ENCODE results near the gene PATL2. TPM values are rescaled to one million over a fixed set of nuclear protein-coding genes. Genes with fewer than 3 reads are reported as not detected.

The PATL2 gene
- total RNA-seq, 2 experiments from 2014 or later, result 17.4 to 21.9 TPM

- Histone ChIP-seq H3K4me3 (ENCODE audit: low read length) (no peak overlapping the region), H3K9me3 (ENCODE audit: control insufficient read depth in 1 of 2, insufficient read depth in 1 of 2, low read length in 2 of 2) (no peaks in the 10 kb centered on the region), H3K4me1 (ENCODE audit: insufficient read depth, low read length) (peaks cover 3% of the 10 kb centered on the region), H3K27me3 (ENCODE audit: control insufficient read depth in 1 of 2, insufficient read depth in 2 of 2, low read length in 2 of 2) (no peaks in the 10 kb centered on the region), H3K36me3 (ENCODE audit: insufficient read depth, low read length) (peaks cover 64% of the 10 kb centered on the region), H3K27ac (ENCODE audit: low read depth in 1 of 2, low read length in 2 of 2) (no peak overlapping the region)
- no peak for ATAC-seq (ENCODE audit: poor library complexity)
- H3K4me3 Mint-ChIP-seq, result no peak overlapping the region
- peaks cover 67% of the 10 kb centered on the region for H3K4me1 Mint-ChIP-seq (ENCODE audit: low read depth)
- TF ChIP-seq, protein P1, sequence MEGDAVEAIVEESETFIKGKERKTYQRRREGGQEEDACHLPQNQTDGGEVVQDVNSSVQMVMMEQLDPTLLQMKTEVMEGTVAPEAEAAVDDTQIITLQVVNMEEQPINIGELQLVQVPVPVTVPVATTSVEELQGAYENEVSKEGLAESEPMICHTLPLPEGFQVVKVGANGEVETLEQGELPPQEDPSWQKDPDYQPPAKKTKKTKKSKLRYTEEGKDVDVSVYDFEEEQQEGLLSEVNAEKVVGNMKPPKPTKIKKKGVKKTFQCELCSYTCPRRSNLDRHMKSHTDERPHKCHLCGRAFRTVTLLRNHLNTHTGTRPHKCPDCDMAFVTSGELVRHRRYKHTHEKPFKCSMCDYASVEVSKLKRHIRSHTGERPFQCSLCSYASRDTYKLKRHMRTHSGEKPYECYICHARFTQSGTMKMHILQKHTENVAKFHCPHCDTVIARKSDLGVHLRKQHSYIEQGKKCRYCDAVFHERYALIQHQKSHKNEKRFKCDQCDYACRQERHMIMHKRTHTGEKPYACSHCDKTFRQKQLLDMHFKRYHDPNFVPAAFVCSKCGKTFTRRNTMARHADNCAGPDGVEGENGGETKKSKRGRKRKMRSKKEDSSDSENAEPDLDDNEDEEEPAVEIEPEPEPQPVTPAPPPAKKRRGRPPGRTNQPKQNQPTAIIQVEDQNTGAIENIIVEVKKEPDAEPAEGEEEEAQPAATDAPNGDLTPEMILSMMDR (IDR thresholded peaks at IDR 0.05), result no peak
- no peak for DNase-seq
- peaks cover 89% of the 10 kb centered on the region for H3K36me3 Mint-ChIP-seq (ENCODE audit: low read depth)
- H3K9me3 Mint-ChIP-seq, result no peaks in the 10 kb centered on the region
- CTCF ChIA-PET, result interaction anchor here (2.0 kb wide), 1 partner anchor 69 kb away, joined by 5 read pairs; no protein-coding TSS in a partner anchor
- POLR2A ChIA-PET, result interaction anchor here (49.9 kb wide), 1 partner anchor 74 kb away, joined by 4232 read pairs; the partner anchor contains the start of genes B2M, PATL2 and TRIM69
- H3K27ac Mint-ChIP-seq, result no peak overlapping the region
- intact Hi-C loops (cut with DNase I, micrococcal nuclease), result no loop called here
- no peaks in the 10 kb centered on the region for H3K27me3 Mint-ChIP-seq
Measured at GRCh38 chr15:44647637-44648036, 63.5 kb downstream of the PATL2 start.

- H3K27ac ChIP-seq (ENCODE audit: low read depth in 1 of 2, low read length in 2 of 2), result no peak overlapping the region
- no peaks in the 10 kb centered on the region for H3K9me3 Mint-ChIP-seq
- no peaks in the 10 kb centered on the region for H3K27me3 ChIP-seq (ENCODE audit: control insufficient read depth in 1 of 2, insufficient read depth in 2 of 2, low read length in 2 of 2)
- intact Hi-C loops (cut with DNase I, micrococcal nuclease), result no loop called here
- no peak overlapping the region for H3K4me3 Mint-ChIP-seq
- H3K36me3 Mint-ChIP-seq (ENCODE audit: low read depth), result peaks cover 88% of the 10 kb centered on the region
- no peaks in the 10 kb centered on the region for H3K27me3 Mint-ChIP-seq
- H3K9me3 ChIP-seq (ENCODE audit: control insufficient read depth in 1 of 2, insufficient read depth in 1 of 2, low read length in 2 of 2), result no peaks in the 10 kb centered on the region
- TF ChIP-seq, protein P1 (IDR thresholded peaks at IDR 0.05), result no peak
- H3K4me1 ChIP-seq (ENCODE audit: insufficient read depth, low read length), result peaks cover 3% of the 10 kb centered on the region
- no peak for DNase-seq
- H3K4me3 ChIP-seq (ENCODE audit: low read length), result no peak overlapping the region
- peaks cover 69% of the 10 kb centered on the region for H3K4me1 Mint-ChIP-seq (ENCODE audit: low read depth)
- no peak overlapping the region for H3K27ac Mint-ChIP-seq
- CTCF ChIA-PET, result interaction anchor here (2.0 kb wide), 1 partner anchor 68 kb away, joined by 5 read pairs; no protein-coding TSS in a partner anchor
- POLR2A ChIA-PET, result interaction anchor here (49.9 kb wide), 1 partner anchor 75 kb away, joined by 4232 read pairs; the partner anchor contains the start of genes B2M, PATL2 and TRIM69
- peaks cover 60% of the 10 kb centered on the region for H3K36me3 ChIP-seq (ENCODE audit: insufficient read depth, low read length)
- no peak for ATAC-seq (ENCODE audit: poor library complexity)
Measured at GRCh38 chr15:44647036-44647435, 64.1 kb downstream of the PATL2 start.

DNA sequence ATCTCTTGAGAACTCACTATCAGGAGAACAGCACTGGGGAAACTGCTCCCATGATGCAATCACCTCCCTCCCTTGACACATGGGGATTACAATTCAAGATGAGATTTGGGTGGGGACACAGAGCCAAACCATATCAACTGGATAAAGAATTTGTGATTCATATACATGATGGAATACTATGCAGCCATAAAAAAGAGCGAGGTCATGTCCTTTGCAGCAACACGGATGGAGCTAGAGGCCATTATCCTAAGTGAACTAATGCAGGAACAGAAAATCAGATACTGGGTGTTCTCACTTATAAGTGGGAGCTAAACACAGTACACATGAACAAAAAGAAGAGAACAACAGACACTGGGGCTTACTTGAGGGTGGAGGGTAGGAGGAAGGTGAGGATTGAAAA is 64.7 kb downstream of the PATL2 start:
- no peaks in the 10 kb centered on the region for H3K27me3 ChIP-seq (ENCODE audit: control insufficient read depth in 1 of 2, insufficient read depth in 2 of 2, low read length in 2 of 2)
- CTCF ChIA-PET, result interaction anchor here (2.0 kb wide), 1 partner anchor 68 kb away, joined by 5 read pairs; no protein-coding TSS in a partner anchor

More for the DNA sequence above, 64.7 kb downstream of the PATL2 start:
- DNase-seq (no peak), ATAC-seq (ENCODE audit: poor library complexity) (no peak)
- no peak overlapping the region for H3K4me3 Mint-ChIP-seq
- Histone ChIP-seq H3K36me3 (ENCODE audit: insufficient read depth, low read length) (peaks cover 59% of the 10 kb centered on the region), H3K9me3 (ENCODE audit: control insufficient read depth in 1 of 2, insufficient read depth in 1 of 2, low read length in 2 of 2) (no peaks in the 10 kb centered on the region), H3K27ac (ENCODE audit: low read depth in 1 of 2, low read length in 2 of 2) (no peak overlapping the region), H3K4me3 (ENCODE audit: low read length) (no peak overlapping the region), H3K4me1 (ENCODE audit: insufficient read depth, low read length) (peaks cover 3% of the 10 kb centered on the region)
- H3K9me3 Mint-ChIP-seq, result no peaks in the 10 kb centered on the region
- H3K4me1 Mint-ChIP-seq (ENCODE audit: low read depth), result peaks cover 68% of the 10 kb centered on the region
- intact Hi-C loops (cut with DNase I, micrococcal nuclease), result no loop called here
- no peaks in the 10 kb centered on the region for H3K27me3 Mint-ChIP-seq
- no peak overlapping the region for H3K27ac Mint-ChIP-seq
- peaks cover 87% of the 10 kb centered on the region for H3K36me3 Mint-ChIP-seq (ENCODE audit: low read depth)
- TF ChIP-seq, protein P1 (IDR thresholded peaks at IDR 0.05), result no peak
- POLR2A ChIA-PET, result interaction anchor here (49.9 kb wide), 1 partner anchor 75 kb away, joined by 4232 read pairs; the partner anchor contains the start of genes B2M, PATL2 and TRIM69

Data from CD4-positive, alpha-beta T cell (primary cell).